Hepatocyte (in vitro differentiated cells): ENCODE results near the gene NUB1. TPM values are rescaled to one million over a fixed set of nuclear protein-coding genes. Genes with fewer than 3 reads are reported as not detected.
A peak's percentile ranks its signal among the peaks of the same experiment; 100 is the strongest.

ENCODE experiments used
- DNase-seq: peaks from one replicate; pipeline ENCODE4 v3.0.0-alpha.2; 2016; ENCODE audit warnings: low spot score
- H2AFZ ChIP-seq: fragments of 200-600 bp; sonication (generic); 2 replicates; pipeline ENCODE4 v1.6.0; 2016; ENCODE audit warnings: antibody characterized with exemption, mild to moderate bottlenecking
- H3K27ac ChIP-seq: fragments of 200-600 bp; sonication (generic); 2 replicates; pipeline ENCODE4 v1.5.1; 2016; ENCODE audit warnings: mild to moderate bottlenecking
- H3K27me3 ChIP-seq: fragments of 200-600 bp; sonication (generic); 2 replicates; pipeline ENCODE4 v1.6.1; 2016
- H3K36me3 ChIP-seq: fragments of 200-600 bp; sonication (generic); replicated peaks from 2 replicates; pipeline ENCODE4 v1.5.1; 2016; ENCODE audit warnings: low read depth; ENCODE audit not compliant: insufficient read depth
- H3K4me1 ChIP-seq: fragments of 200-600 bp; sonication (generic); 2 replicates; pipeline ENCODE4 v1.5.1; 2016; ENCODE audit warnings: mild to moderate bottlenecking, moderate library complexity; ENCODE audit not compliant: insufficient read depth
- H3K4me2 ChIP-seq: fragments of 200-600 bp; sonication (generic); 2 replicates; pipeline ENCODE4 v1.6.0; 2016
- H3K4me3 ChIP-seq: fragments of 200-600 bp; sonication (generic); 2 replicates; pipeline ENCODE4 v1.5.1; 2016; ENCODE audit warnings: mild to moderate bottlenecking
- H3K79me2 ChIP-seq: fragments of 200-600 bp; sonication (generic); 2 replicates; pipeline ENCODE4 v1.6.0; 2017; ENCODE audit warnings: mild to moderate bottlenecking
- H3K9me2 ChIP-seq: fragments of 200-600 bp; sonication (generic); replicated peaks from 2 replicates; pipeline ENCODE4 v1.6.0; 2017; ENCODE audit warnings: mild to moderate bottlenecking; ENCODE audit not compliant: insufficient read depth
- H3K9me3 ChIP-seq: fragments of 200-600 bp; sonication (generic); 2 replicates; pipeline ENCODE4 v1.5.1; 2016; ENCODE audit warnings: low read depth, mild to moderate bottlenecking
- H4K20me1 ChIP-seq: fragments of 200-600 bp; sonication (generic); 2 replicates; pipeline ENCODE4 v1.6.0; 2016; ENCODE audit warnings: mild to moderate bottlenecking; ENCODE audit not compliant: insufficient read depth, poor library complexity, severe bottlenecking
- EZH2 ChIP-seq: fragments of 200-600 bp; sonication (generic); IDR thresholded peaks from 2 replicates; pipeline ENCODE4 v1.6.1; 2016; ENCODE audit warnings: antibody characterized with exemption, mild to moderate bottlenecking, borderline replicate concordance
- EZH2phosphoT487 ChIP-seq: fragments of 200-600 bp; sonication (generic); IDR thresholded peaks from one replicate; pipeline ENCODE4 v1.6.1; 2018; ENCODE audit warnings: antibody characterized with exemption, mild to moderate bottlenecking, low read depth, moderate library complexity; ENCODE audit not compliant: unreplicated experiment, severe bottlenecking
- WGBS: methylation state at CpG from one replicate; pipeline ENCODE4 v1.1.6; 2016; ENCODE audit warnings: low lambda C conversion rate; ENCODE audit errors: missing lambda C conversion rate; 5-methylcytosine and 5-hydroxymethylcytosine counted together
- polyA plus RNA-seq: library from polyadenylated mRNA; unstranded; fragments of >200 nt; fragmentation: Nextera tagmentation; extraction: Ambion mirVana; gene quantifications from 2 replicates; pipeline ENCODE4 v1.2.1, GENCODE V29; 2016
- total RNA-seq: library from RNA; depleted of rRNA; stranded (reverse); fragments of >200 nt; gene quantifications from 2 replicates; pipeline ENCODE4 v1.2.3, GENCODE V29; 2014
- TF ChIP-seq, protein P1 (sequence below): fragments of 200-600 bp; sonication (generic); IDR thresholded peaks from 2 replicates; pipeline ENCODE4 v1.5.1; 2016; ENCODE audit warnings: antibody characterized with exemption, mild to moderate bottlenecking; ENCODE audit not compliant: poor library complexity

Gene NUB1
- total and polyA plus RNA-seq, 2 experiments from 2014 or later: 28.4 to 38.6 TPM

- Histone ChIP-seq H3K9me3 (no peaks in the 10 kb centered on the region), H3K27ac (no peak overlapping the region), H3K36me3 (no peaks in the 10 kb centered on the region), H3K79me2 (no peaks in the 10 kb centered on the region), H3K9me2 (no peaks in the 10 kb centered on the region), H3K4me3 (no peak overlapping the region), H3K27me3 (no peaks in the 10 kb centered on the region), H3K4me2 (no peak overlapping the region), H2AFZ (no peak overlapping the region), H3K4me1 (peaks cover 21% of the 10 kb centered on the region), H4K20me1 (no peaks in the 10 kb centered on the region)
- no peak for DNase-seq
- TF ChIP-seq EZH2phosphoT487 (no peak), EZH2 (no peak)
- TF ChIP-seq, protein P1, sequence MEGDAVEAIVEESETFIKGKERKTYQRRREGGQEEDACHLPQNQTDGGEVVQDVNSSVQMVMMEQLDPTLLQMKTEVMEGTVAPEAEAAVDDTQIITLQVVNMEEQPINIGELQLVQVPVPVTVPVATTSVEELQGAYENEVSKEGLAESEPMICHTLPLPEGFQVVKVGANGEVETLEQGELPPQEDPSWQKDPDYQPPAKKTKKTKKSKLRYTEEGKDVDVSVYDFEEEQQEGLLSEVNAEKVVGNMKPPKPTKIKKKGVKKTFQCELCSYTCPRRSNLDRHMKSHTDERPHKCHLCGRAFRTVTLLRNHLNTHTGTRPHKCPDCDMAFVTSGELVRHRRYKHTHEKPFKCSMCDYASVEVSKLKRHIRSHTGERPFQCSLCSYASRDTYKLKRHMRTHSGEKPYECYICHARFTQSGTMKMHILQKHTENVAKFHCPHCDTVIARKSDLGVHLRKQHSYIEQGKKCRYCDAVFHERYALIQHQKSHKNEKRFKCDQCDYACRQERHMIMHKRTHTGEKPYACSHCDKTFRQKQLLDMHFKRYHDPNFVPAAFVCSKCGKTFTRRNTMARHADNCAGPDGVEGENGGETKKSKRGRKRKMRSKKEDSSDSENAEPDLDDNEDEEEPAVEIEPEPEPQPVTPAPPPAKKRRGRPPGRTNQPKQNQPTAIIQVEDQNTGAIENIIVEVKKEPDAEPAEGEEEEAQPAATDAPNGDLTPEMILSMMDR: no peak
- 86% methylated on average over 14 of the region's 14 CpGs for WGBS
These were observed 59.2 kb downstream of the NUB1 start for GRCh38 chr7:151400626-151401315.

DNA sequence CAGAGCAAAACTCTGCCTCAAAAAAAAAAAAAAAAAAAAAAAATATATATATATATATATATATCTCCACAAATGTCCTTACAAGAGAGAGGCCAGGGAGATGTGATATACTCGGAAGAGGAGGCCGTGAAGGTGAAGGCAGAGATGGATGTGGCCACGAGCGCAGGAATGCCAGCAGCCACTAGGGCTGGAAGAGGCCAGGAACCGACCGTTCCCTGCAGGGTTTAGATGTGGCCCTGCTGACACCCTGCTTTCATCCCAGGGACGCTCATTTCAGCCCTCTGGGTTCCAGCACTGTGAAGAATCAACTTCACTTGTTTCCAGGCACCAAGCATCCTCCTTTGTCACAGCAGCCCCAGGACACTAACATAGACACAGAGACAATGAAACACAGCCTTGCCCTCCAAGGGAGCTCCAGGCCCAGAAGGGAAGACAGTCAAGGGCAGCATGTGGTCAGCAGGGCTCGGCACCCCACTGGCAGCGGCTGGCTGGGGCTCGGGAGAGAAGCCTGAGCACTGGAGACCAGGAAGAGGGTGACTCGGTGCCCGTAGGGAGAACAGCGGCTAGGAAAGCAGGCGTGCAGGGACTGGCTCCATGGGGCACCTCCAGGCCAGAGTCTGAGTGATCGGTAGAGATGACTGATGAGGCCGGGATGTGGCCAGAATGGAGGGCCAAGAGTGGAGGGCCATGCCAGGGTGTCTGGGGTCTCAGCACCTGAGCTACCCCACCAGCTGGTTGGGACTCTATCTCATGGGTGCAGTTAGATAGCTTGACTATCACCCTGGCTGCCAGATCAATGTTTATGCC is 60.6 kb downstream of the NUB1 start:
- no peaks in the 10 kb centered on the region for H3K9me3 ChIP-seq
- no peaks in the 10 kb centered on the region for H3K27me3 ChIP-seq
- no peak for DNase-seq
- no peak for TF ChIP-seq EZH2
- no peak for TF ChIP-seq EZH2phosphoT487
- TF ChIP-seq, protein P1: no peak
- H3K27ac ChIP-seq: no peak overlapping the region
- H3K4me1 ChIP-seq: peaks cover 21% of the 10 kb centered on the region
- no peak overlapping the region for H3K4me2 ChIP-seq
- no peak overlapping the region for H2AFZ ChIP-seq
- H4K20me1 ChIP-seq: no peaks in the 10 kb centered on the region
- no peaks in the 10 kb centered on the region for H3K79me2 ChIP-seq
- no peak overlapping the region for H3K4me3 ChIP-seq
- WGBS: 90% methylated on average over 16 of the region's 16 CpGs
- H3K36me3 ChIP-seq: no peaks in the 10 kb centered on the region
- H3K9me2 ChIP-seq: no peaks in the 10 kb centered on the region

DNA sequence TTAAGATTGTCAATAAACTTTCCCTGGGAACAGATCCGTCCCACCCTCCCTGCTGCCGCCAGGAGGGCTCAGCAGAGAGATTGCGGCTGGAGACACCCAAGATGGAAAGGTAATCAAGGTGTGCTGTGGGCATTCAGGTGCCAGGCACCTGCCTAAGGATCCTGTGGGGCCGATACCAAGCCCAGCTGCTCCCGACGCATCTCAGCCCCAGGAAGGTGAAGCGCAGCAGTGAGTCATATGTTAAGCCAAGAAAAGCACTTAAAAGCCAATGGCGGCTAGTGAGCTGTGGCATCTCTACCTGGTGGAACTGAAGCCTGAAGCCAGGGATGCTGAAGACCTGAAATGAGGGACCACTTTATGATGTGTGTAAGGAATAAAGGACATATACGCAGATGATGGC is 62.2 kb downstream of the NUB1 start:
- no peaks in the 10 kb centered on the region for H3K36me3 ChIP-seq
- peaks cover 26% of the 10 kb centered on the region for H3K4me1 ChIP-seq
- TF ChIP-seq, protein P1: no peak
- TF ChIP-seq EZH2 (no peak), EZH2phosphoT487 (no peak)
- H4K20me1 ChIP-seq: no peaks in the 10 kb centered on the region
- 70% methylated on average over 9 of the region's 9 CpGs for WGBS
- H3K4me2 ChIP-seq: peak overlapping the region; percentile 37
- H2AFZ ChIP-seq: no peak overlapping the region
- H3K79me2 ChIP-seq: peaks cover 5% of the 10 kb centered on the region
- H3K9me2 ChIP-seq: no peaks in the 10 kb centered on the region
- peaks cover 6% of the 10 kb centered on the region for H3K27me3 ChIP-seq
- H3K9me3 ChIP-seq: no peaks in the 10 kb centered on the region
- peak overlapping the region; percentile 26 for H3K27ac ChIP-seq
- DNase-seq: no peak
- H3K4me3 ChIP-seq: no peak overlapping the region
